GM21526 (cell line): ENCODE measurements around the gene TYW3.

Source experiments
- ATAC-seq: cut with Tn5 transposase; IDR thresholded peaks from one replicate; pipeline ENCODE4 v1.9.1; 2021; ENCODE audit warnings: moderate library complexity; ENCODE audit not compliant: unreplicated experiment, low FRiP score

The TYW3 gene

GRCh38 chr1:74732960-74733603 lies at the start of gene TYW3, which contains the start of gene CRYZ:
Gene TYW3, plus strand, starts transcription at chr1:74733152. Its CDS starts 93 bp downstream, at chr1:74733245.
Gene CRYZ, minus strand, starts transcription at chr1:74733050. Its CDS starts 8,229 bp downstream, at chr1:74724821.
- ATAC-seq: peak; percentile 63

GRCh38 chr1:74683656-74684055 lies 49.3 kb upstream of the TYW3 start:
- ATAC-seq: no peak

GRCh38 chr1:74684301-74684700 lies 48.7 kb upstream of the TYW3 start:
- ATAC-seq: no peak

- no peak for ATAC-seq
Observed at GRCh38 chr1:74686928-74687327, 46.0 kb upstream of the TYW3 start.

- peak; percentile 74 for ATAC-seq
Observed at GRCh38 chr1:74689621-74690363, 43.2 kb upstream of the TYW3 start.

- ATAC-seq: peak; percentile 19
Observed at GRCh38 chr1:74690364-74690696, 42.6 kb upstream of the TYW3 start.

- no peak for ATAC-seq
Observed at GRCh38 chr1:74690909-74691308, 42.0 kb upstream of the TYW3 start.

- no peak for ATAC-seq
Observed at GRCh38 chr1:74693473-74693872, 39.5 kb upstream of the TYW3 start.

- no peak for ATAC-seq
Observed at GRCh38 chr1:74697832-74698231, 35.1 kb upstream of the TYW3 start.

- no peak for ATAC-seq
Observed at GRCh38 chr1:74699331-74699730, 33.6 kb upstream of the TYW3 start.

GRCh38 chr1:74703386-74704182 lies 29.4 kb upstream of the TYW3 start:
- ATAC-seq: no peak

- no peak for ATAC-seq
Observed at GRCh38 chr1:74712881-74713280, 20.1 kb upstream of the TYW3 start.

GRCh38 chr1:74713849-74714248 lies 19.1 kb upstream of the TYW3 start:
- no peak for ATAC-seq

- ATAC-seq: peak; percentile 78
Observed at GRCh38 chr1:74714429-74715235, 18.3 kb upstream of the TYW3 start.

GRCh38 chr1:74715236-74715502 lies 17.8 kb upstream of the TYW3 start:
- ATAC-seq: no peak

- ATAC-seq: no peak
Observed at GRCh38 chr1:74715806-74716205, 17.1 kb upstream of the TYW3 start.

- no peak for ATAC-seq
Observed at GRCh38 chr1:74716822-74717221, 16.1 kb upstream of the TYW3 start.

GRCh38 chr1:74717626-74718025 lies 15.3 kb upstream of the TYW3 start:
- ATAC-seq: no peak

- ATAC-seq: no peak
Observed at GRCh38 chr1:74726063-74726462, 6.9 kb upstream of the TYW3 start.

- ATAC-seq: no peak
Observed at GRCh38 chr1:74728736-74729135, 4.2 kb upstream of the TYW3 start.
